IPS-20b (cell line): ENCODE measurements around the gene UTP15.

Experiments used
- H3K27ac ChIP-seq: one replicate; pipeline ENCODE4 v1.5.1; 2013; ENCODE audit warnings: low read length
- H3K27me3 ChIP-seq: 2 replicates; pipeline ENCODE4 v1.6.1; 2013; ENCODE audit warnings: mild to moderate bottlenecking, low read length, inconsistent platforms; ENCODE audit not compliant: insufficient read depth
- H3K36me3 ChIP-seq: 2 replicates; pipeline ENCODE4 v1.6.1; 2013; ENCODE audit warnings: low read depth, mild to moderate bottlenecking, inconsistent platforms, low read length, moderate library complexity; ENCODE audit not compliant: insufficient read depth
- H3K4me1 ChIP-seq: 2 replicates; pipeline ENCODE4 v1.6.1; 2013; ENCODE audit warnings: mild to moderate bottlenecking, control low read depth, inconsistent platforms, low read length, moderate library complexity; ENCODE audit not compliant: insufficient read depth
- H3K4me3 ChIP-seq: 2 replicates; pipeline ENCODE4 v1.5.1; 2013; ENCODE audit warnings: mild to moderate bottlenecking, low read length, inconsistent platforms
- H3K9ac ChIP-seq: 2 replicates; pipeline ENCODE4 v1.6.1; 2013; ENCODE audit warnings: low read depth, mild to moderate bottlenecking, inconsistent platforms, low read length, moderate library complexity
- H3K9me3 ChIP-seq: 2 replicates; pipeline ENCODE4 v1.6.1; 2013; ENCODE audit warnings: mild to moderate bottlenecking, low read depth, low read length, inconsistent platforms; ENCODE audit not compliant: insufficient read depth

The UTP15 gene

GRCh38 chr5:73625944-73626811 is 60.6 kb downstream of the UTP15 start, which contains the start of gene ARHGEF28:
TSS of gene ARHGEF28 (plus strand) at chr5:73626196. CDS start at chr5:73684852, 58,656 bp downstream.
- H3K27me3 ChIP-seq = peaks cover 59% of the 10 kb centered on the region
- H3K4me3 ChIP-seq = peak within 1 kb of the TSS; percentile 76
- no peaks in the 10 kb centered on the region for H3K36me3 ChIP-seq
- H3K9ac ChIP-seq = no peak within 1 kb of the TSS
- H3K4me1 ChIP-seq = peaks cover 10% of the 10 kb centered on the region; the same call in 1 of the 2 replicates
- no peak within 1 kb of the TSS for H3K27ac ChIP-seq
- no peaks in the 10 kb centered on the region for H3K9me3 ChIP-seq

- no peak overlapping the region for H3K9ac ChIP-seq
- no peak overlapping the region for H3K27ac ChIP-seq
- no peaks in the 10 kb centered on the region for H3K9me3 ChIP-seq
- H3K27me3 ChIP-seq = peaks cover 65% of the 10 kb centered on the region
- no peaks in the 10 kb centered on the region for H3K36me3 ChIP-seq
- peaks cover 10% of the 10 kb centered on the region; the same call in 1 of the 2 replicates for H3K4me1 ChIP-seq
- H3K4me3 ChIP-seq = peak overlapping the region; percentile 76
Measured at GRCh38 chr5:73626814-73627313, 61.3 kb downstream of the UTP15 start.

GRCh38 chr5:73629456-73629855 is 63.9 kb downstream of the UTP15 start:
- H3K27me3 ChIP-seq = peaks cover 65% of the 10 kb centered on the region
- H3K4me1 ChIP-seq = 0 out of 2 replicates have a peak, but pooled peaks cover 8% of the 10 kb centered on the region

GRCh38 chr5:73630765-73631164 is 65.2 kb downstream of the UTP15 start:
- Histone ChIP-seq H3K4me3 (no peak overlapping the region), H3K27me3 (peaks cover 56% of the 10 kb centered on the region), H3K9ac (no peak overlapping the region), H3K27ac (no peak overlapping the region), H3K4me1 (no peaks in the 10 kb centered on the region), H3K36me3 (no peaks in the 10 kb centered on the region), H3K9me3 (no peaks in the 10 kb centered on the region)

More at GRCh38 chr5:73629456-73629855, 63.9 kb downstream of the UTP15 start:
- H3K27ac ChIP-seq = no peak overlapping the region
- H3K9me3 ChIP-seq = no peaks in the 10 kb centered on the region
- no peaks in the 10 kb centered on the region for H3K36me3 ChIP-seq
- H3K4me3 ChIP-seq = no peak overlapping the region
- no peak overlapping the region for H3K9ac ChIP-seq

- Histone ChIP-seq H3K36me3 (no peaks in the 10 kb centered on the region), H3K27me3 (peaks cover 51% of the 10 kb centered on the region), H3K9me3 (no peaks in the 10 kb centered on the region), H3K9ac (no peak overlapping the region), H3K4me3 (no peak overlapping the region), H3K4me1 (no peaks in the 10 kb centered on the region), H3K27ac (no peak overlapping the region)
Measured at GRCh38 chr5:73631500-73631899, 66.0 kb downstream of the UTP15 start.
